ENCODE measurements around the gene MB21D2.

DNA sequence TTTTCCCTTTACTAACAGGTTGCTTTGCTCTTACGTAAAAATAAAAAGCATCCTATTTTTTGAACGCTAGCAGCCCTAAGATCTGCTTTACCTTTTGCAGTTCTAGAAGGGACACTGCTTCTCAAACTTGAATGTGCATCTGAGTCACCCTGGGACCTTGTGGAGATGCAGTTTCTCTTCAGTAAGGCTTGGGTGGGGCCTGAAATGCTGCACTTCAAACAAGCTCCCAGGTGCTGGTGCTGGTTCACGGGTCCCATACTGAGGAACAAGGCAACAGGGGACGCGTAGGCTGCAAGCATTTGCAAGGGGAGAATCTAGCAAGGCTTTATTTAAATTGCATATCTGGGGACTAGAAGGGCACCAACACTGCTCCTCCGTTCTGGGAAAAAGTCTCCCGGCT is 30.0 kb downstream of the MB21D2 start:
- TF ChIP-seq FOXA1 (IDR thresholded peaks at IDR 0.05), result no peak
- no peak for TF ChIP-seq HDGF (IDR thresholded peaks at IDR 0.05; ENCODE audit: borderline replicate concordance)
- no peak for TF ChIP-seq ZNF384 (IDR thresholded peaks at IDR 0.05)
- TF ChIP-seq FOXM1 (IDR thresholded peaks at IDR 0.05; ENCODE audit: borderline replicate concordance), result no peak
- no peak for TF ChIP-seq NFRKB (IDR thresholded peaks at IDR 0.05)
